Mesenchymal stem cell (in vitro differentiated cells and primary cell): ENCODE results near the gene ZBTB40.
A peak's percentile ranks its signal among the peaks of the same experiment; 100 is the strongest.

Source experiments
- DNase-seq: peaks from one replicate; pipeline ENCODE4 v3.0.0-alpha.2; 2013
- H2AFZ ChIP-seq: one replicate; pipeline ENCODE4 v1.6.1; 2013; ENCODE audit warnings: low read depth, mild to moderate bottlenecking, control low read depth, inconsistent platforms, low read length, moderate library complexity
- H2AK5ac ChIP-seq: 2 replicates; pipeline ENCODE4 v1.6.1; 2013; ENCODE audit warnings: low read length, moderate library complexity, mild to moderate bottlenecking, inconsistent platforms; ENCODE audit not compliant: severe bottlenecking
- H2BK120ac ChIP-seq: one replicate; pipeline ENCODE4 v1.6.1; 2013; ENCODE audit warnings: low read depth, mild to moderate bottlenecking, inconsistent platforms, low read length, moderate library complexity
- H2BK12ac ChIP-seq, 2 experiments: one replicate each; pipeline ENCODE4 v1.6.1; 2013; ENCODE audit warnings: inconsistent platforms in 2 of 2, low read length in 2 of 2, mild to moderate bottlenecking in 2 of 2, moderate library complexity in 2 of 2, control low read depth in 1 of 2
- H2BK15ac ChIP-seq: one replicate; pipeline ENCODE4 v1.6.1; 2013; ENCODE audit warnings: mild to moderate bottlenecking, low read depth, inconsistent platforms; ENCODE audit not compliant: poor library complexity, severe bottlenecking
- H2BK5ac ChIP-seq: 2 replicates; pipeline ENCODE4 v1.6.1; 2013; ENCODE audit warnings: low read depth, mild to moderate bottlenecking, low read length, control low read depth, inconsistent platforms; ENCODE audit not compliant: poor library complexity, severe bottlenecking
- H3K14ac ChIP-seq, 2 experiments: one replicate each; pipeline ENCODE4 v1.6.1; 2013; ENCODE audit warnings: inconsistent platforms in 2 of 2, low read length in 2 of 2, control low read depth in 1 of 2, mild to moderate bottlenecking in 1 of 2, moderate library complexity in 1 of 2
- H3K18ac ChIP-seq, 2 experiments: one replicate each; pipeline ENCODE4 v1.6.1; 2013; ENCODE audit warnings: inconsistent platforms in 2 of 2, low read length in 2 of 2, control low read depth in 1 of 2, low read depth in 1 of 2, mild to moderate bottlenecking in 1 of 2
- H3K23ac ChIP-seq, 2 experiments: one replicate each; pipeline ENCODE4 v1.6.1; 2013; ENCODE audit warnings: inconsistent platforms in 2 of 2, low read length in 2 of 2, mild to moderate bottlenecking in 2 of 2, moderate library complexity in 2 of 2, control low read depth in 1 of 2
- H3K27ac ChIP-seq: 2 replicates; pipeline ENCODE4 v1.5.1; 2013; ENCODE audit warnings: mild to moderate bottlenecking, moderate library complexity, low read length, control low read depth, inconsistent platforms; ENCODE audit not compliant: poor library complexity, severe bottlenecking
- H3K27me3 ChIP-seq, 2 experiments: 2 replicates each; pipeline versions ENCODE4 v1.6.1 to v1.7.0; 2013; ENCODE audit warnings: low read length in 2 of 2, mild to moderate bottlenecking in 2 of 2, moderate library complexity in 2 of 2, control low read depth in 1 of 2, inconsistent platforms in 1 of 2; ENCODE audit not compliant: control insufficient read depth in 1 of 2, insufficient read depth in 1 of 2
- H3K36me3 ChIP-seq, 2 experiments: 2 replicates each; pipeline versions ENCODE4 v1.6.1 to v1.7.0; 2013; ENCODE audit warnings: low read length in 2 of 2, control low read depth in 1 of 2, inconsistent platforms in 1 of 2, low read depth in 1 of 2, mild to moderate bottlenecking in 1 of 2; ENCODE audit not compliant: insufficient read depth in 2 of 2, control insufficient read depth in 1 of 2
- H3K4ac ChIP-seq, 2 experiments: one replicate each; pipeline ENCODE4 v1.6.1; 2013; ENCODE audit warnings: inconsistent platforms in 2 of 2, low read length in 2 of 2, mild to moderate bottlenecking in 2 of 2, moderate library complexity in 2 of 2, control low read depth in 1 of 2, low read depth in 1 of 2
- H3K4me1 ChIP-seq: 2 replicates; pipeline ENCODE4 v1.6.1; 2013; ENCODE audit warnings: low read depth, low read length, control low read depth; ENCODE audit not compliant: control insufficient read depth, insufficient read depth
- H3K4me2 ChIP-seq: 2 replicates; pipeline ENCODE4 v1.6.1; 2013; ENCODE audit warnings: low read length, mild to moderate bottlenecking, inconsistent platforms; ENCODE audit not compliant: poor library complexity, severe bottlenecking
- H3K4me3 ChIP-seq, 2 experiments: 2 replicates each; pipeline versions ENCODE4 v1.5.1 to v1.7.0; 2013; ENCODE audit warnings: low read length in 2 of 2, mild to moderate bottlenecking in 2 of 2, control low read depth in 1 of 2, low read depth in 1 of 2; ENCODE audit not compliant: insufficient read depth in 1 of 2
- H3K79me1 ChIP-seq: replicated peaks from 2 replicates; pipeline ENCODE4 v1.6.1; 2013; ENCODE audit warnings: mild to moderate bottlenecking, control low read depth, low read length, inconsistent platforms; ENCODE audit not compliant: poor library complexity, severe bottlenecking
- H3K9ac ChIP-seq: 2 replicates; pipeline ENCODE4 v1.7.0; 2013; ENCODE audit warnings: mild to moderate bottlenecking, low read length, moderate library complexity
- H3K9me3 ChIP-seq: 2 replicates; pipeline ENCODE4 v1.7.0; 2013; ENCODE audit warnings: mild to moderate bottlenecking, low read length; ENCODE audit not compliant: control insufficient read depth
- H4K8ac ChIP-seq: one replicate; pipeline ENCODE4 v1.6.1; 2013; ENCODE audit warnings: inconsistent platforms, mild to moderate bottlenecking, low read length, moderate library complexity
- H4K91ac ChIP-seq: one replicate; pipeline ENCODE4 v1.6.1; 2013; ENCODE audit warnings: mild to moderate bottlenecking, low read length, inconsistent platforms
- WGBS: methylation state at CpG from one replicate; pipeline ENCODE4 v1.1.7; 2013; ENCODE audit warnings: mixed read lengths; 5-methylcytosine and 5-hydroxymethylcytosine counted together

The ZBTB40 gene

GRCh38 chr1:22509815-22510214 lies 58.2 kb downstream of the ZBTB40 start:
- Histone ChIP-seq H2AK5ac (no peak overlapping the region), H3K79me1 (peaks cover 2% of the 10 kb centered on the region), H3K14ac (no peak overlapping the region), H3K27ac (no peak overlapping the region), H3K27me3 (no peaks in the 10 kb centered on the region), H3K9me3 (no peaks in the 10 kb centered on the region), H4K91ac (no peak overlapping the region), H3K4me3 (no peak overlapping the region), H2BK5ac (no peak overlapping the region), H2BK15ac (no peak overlapping the region), H2BK12ac (no peak overlapping the region), H2BK120ac (no peak overlapping the region), H4K8ac (no peak overlapping the region), H3K23ac (no peak overlapping the region), H3K4me1 (peaks cover 1% of the 10 kb centered on the region), H3K36me3 (peaks cover 37 to 88% of the 10 kb centered on the region in 2 experiments), H3K18ac (no peak overlapping the region), H2AFZ (no peak overlapping the region), H3K4me2 (no peak overlapping the region), H3K9ac (no peak overlapping the region), H3K4ac (no peak overlapping the region)
- no peak for DNase-seq

GRCh38 chr1:22512873-22513272 lies 61.2 kb downstream of the ZBTB40 start:
- no peak overlapping the region for H4K8ac ChIP-seq
- no peak overlapping the region for H3K9ac ChIP-seq
- H2BK15ac ChIP-seq: no peak overlapping the region
- H3K4me1 ChIP-seq: peaks cover 3% of the 10 kb centered on the region
- H3K9me3 ChIP-seq: no peaks in the 10 kb centered on the region
- no peak overlapping the region for H2BK5ac ChIP-seq
- no peak overlapping the region for H3K4me3 ChIP-seq
- no peak overlapping the region for H2AK5ac ChIP-seq
- H3K79me1 ChIP-seq: no peaks in the 10 kb centered on the region
- no peak overlapping the region for H4K91ac ChIP-seq
- H3K23ac ChIP-seq: no peak overlapping the region
- no peak overlapping the region for H3K18ac ChIP-seq
- no peak overlapping the region for H3K4me2 ChIP-seq
- H2BK120ac ChIP-seq: no peak overlapping the region
- H3K27me3 ChIP-seq: no peaks in the 10 kb centered on the region
- no peak overlapping the region for H2AFZ ChIP-seq
- no peak overlapping the region for H3K14ac ChIP-seq
- no peak overlapping the region for H3K4ac ChIP-seq
- H2BK12ac ChIP-seq: no peak overlapping the region
- over 99% methylated on average over 7 of the region's 9 CpGs for WGBS
- no peak overlapping the region for H3K27ac ChIP-seq
- no peak for DNase-seq
- H3K36me3 ChIP-seq: peaks cover 50 to 97% of the 10 kb centered on the region in 2 experiments

DNA sequence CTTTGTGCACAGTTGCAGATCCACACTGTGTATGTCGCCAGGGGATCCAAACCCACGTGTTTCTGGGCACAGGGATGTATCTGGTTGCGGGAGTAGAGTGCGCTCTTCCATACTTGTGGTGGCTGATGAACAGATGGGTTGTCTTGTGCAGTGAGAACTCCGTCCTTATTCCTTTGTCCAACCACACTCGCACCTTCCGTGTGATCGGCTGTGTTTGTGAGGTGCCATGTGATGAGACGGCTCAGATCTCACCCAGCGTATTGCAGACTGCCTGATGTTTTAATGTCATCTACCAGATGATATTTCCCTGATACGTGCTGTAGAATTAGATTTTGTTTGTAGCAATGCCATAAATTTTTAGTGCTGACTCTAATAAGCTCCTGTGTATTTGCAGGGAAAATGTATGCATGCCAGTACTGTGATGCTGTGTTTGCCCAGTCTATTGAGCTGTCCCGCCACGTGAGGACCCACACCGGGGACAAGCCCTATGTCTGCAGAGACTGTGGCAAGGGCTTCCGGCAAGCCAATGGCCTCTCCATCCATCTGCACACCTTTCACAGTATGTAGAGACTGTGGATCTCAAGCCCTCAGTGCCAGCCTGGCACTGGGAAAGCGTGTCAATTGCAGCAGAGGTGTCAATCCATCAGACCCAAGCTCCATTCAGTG lies 65.4 kb downstream of the ZBTB40 start:
- Histone ChIP-seq H3K79me1 (no peaks in the 10 kb centered on the region), H3K14ac (no peak overlapping the region), H3K23ac (no peak overlapping the region), H4K8ac (no peak overlapping the region), H3K4me2 (no peak overlapping the region), H2AFZ (no peak overlapping the region), H3K9ac (no peak overlapping the region), H3K27me3 (no peaks in the 10 kb centered on the region), H3K9me3 (no peaks in the 10 kb centered on the region), H3K18ac (no peak overlapping the region), H3K4me3 (no peak overlapping the region), H2BK120ac (no peak overlapping the region), H3K4me1 (peaks cover 6% of the 10 kb centered on the region), H3K4ac (no peak overlapping the region), H2AK5ac (no peak overlapping the region), H3K27ac (no peak overlapping the region), H2BK5ac (no peak overlapping the region), H3K36me3 (peaks cover 54 to 97% of the 10 kb centered on the region in 2 experiments), H2BK12ac (no peak overlapping the region), H2BK15ac (no peak overlapping the region), H4K91ac (no peak overlapping the region)
- no peak for DNase-seq
- WGBS: 98% methylated on average over 16 of the region's 16 CpGs

DNA sequence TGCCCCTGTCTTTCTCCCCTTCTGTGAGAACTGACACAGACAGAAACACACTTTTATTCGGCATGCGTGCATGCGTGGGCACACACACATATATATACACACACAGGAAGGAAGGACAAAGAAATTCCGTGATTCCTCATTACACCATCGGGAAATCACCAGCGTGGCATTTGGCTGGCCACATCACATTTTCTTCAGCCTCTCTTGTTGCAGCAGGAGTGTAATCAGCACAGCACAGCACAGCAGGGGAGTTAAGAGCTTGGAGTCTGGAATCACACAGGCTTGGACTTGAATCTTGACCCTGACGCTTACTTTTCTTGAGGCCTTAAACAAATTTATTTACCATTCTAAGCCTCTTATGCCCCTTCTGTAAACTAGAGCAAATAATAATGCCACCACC lies 66.3 kb downstream of the ZBTB40 start:
- Histone ChIP-seq H3K4me3 (no peak overlapping the region), H2BK120ac (no peak overlapping the region), H3K4me1 (peaks cover 5% of the 10 kb centered on the region), H2AK5ac (no peak overlapping the region), H3K4me2 (no peak overlapping the region), H3K27me3 (no peaks in the 10 kb centered on the region), H2BK15ac (no peak overlapping the region), H3K36me3 (peaks cover 53 to 92% of the 10 kb centered on the region in 2 experiments), H2BK12ac (no peak overlapping the region), H2AFZ (no peak overlapping the region), H3K4ac (no peak overlapping the region), H3K18ac (no peak overlapping the region), H3K23ac (no peak overlapping the region), H3K79me1 (no peaks in the 10 kb centered on the region), H4K8ac (no peak overlapping the region), H3K27ac (peak overlapping the region; percentile 30), H2BK5ac (no peak overlapping the region), H3K9ac (no peak overlapping the region), H3K14ac (no peak overlapping the region), H4K91ac (no peak overlapping the region), H3K9me3 (no peaks in the 10 kb centered on the region)
- WGBS: 91% methylated on average over 7 of the region's 7 CpGs
- DNase-seq: no peak
